Measurements from ENCODE around the gene CFAP119. TPM values are rescaled to one million over a fixed set of nuclear protein-coding genes. Genes with fewer than 3 reads are reported as not detected.

The CFAP119 gene
- total and polyA plus RNA-seq, 2 of the 8 experiments (the other 6 are each of a cell fraction or from before 2014, with no cell fraction given), result 5.6 to 6.0 TPM

- H3K36me3 ChIP-seq (ENCODE audit: control insufficient read depth in 2 of 4, insufficient read depth in 4 of 4, low read length in 3 of 4), result peaks cover 13 to 33% (median 24%) of the 10 kb centered on the region in 4 experiments
- no peak overlapping the region for H2BK20ac ChIP-seq (ENCODE audit: low read length)
These were observed 1.1 kb downstream of the CFAP119 start for GRCh38 chr16:30760577-30761426.

More at GRCh38 chr16:30760577-30761426, 1.1 kb downstream of the CFAP119 start:
- H2AK5ac ChIP-seq (ENCODE audit: low read depth, low read length), result no peak overlapping the region
- H3K79me1 ChIP-seq (ENCODE audit: low read depth, low read length), result peaks cover 3% of the 10 kb centered on the region; the same call in 1 of the 2 replicates
- no peak overlapping the region for H2AFZ ChIP-seq (ENCODE audit: low read length)
- H3K14ac ChIP-seq (ENCODE audit: insufficient read length), result no peak overlapping the region
- H3K23ac ChIP-seq (ENCODE audit: insufficient read length), result no peak overlapping the region
- peaks cover 14% of the 10 kb centered on the region for H3K23me2 ChIP-seq (ENCODE audit: low read depth, low read length)
- no peak overlapping the region for H4K91ac ChIP-seq (replicated peaks; ENCODE audit: insufficient read length, low read length)
- 44% methylated on average over 21 of the region's 26 CpGs; no CpG with 5 or more reads in 1 of the 2 experiments for WGBS, 2 experiments (ENCODE audit: extremely low coverage in 1 of 2, insufficient coverage in 1 of 2, insufficient read length in 1 of 2, insufficient replicate concordance in 2 of 2, low coverage in 1 of 2, low lambda C conversion rate in 2 of 2, missing lambda C conversion rate in 1 of 2)
- no peak overlapping the region for H3K4ac ChIP-seq (replicated peaks; ENCODE audit: insufficient read length, low read depth, low read length)
- FAIRE-seq (no peak), DNase-seq (ENCODE audit: low read depth in 1 of 2, low spot score in 2 of 2) (no peak)
- peak overlapping the region; percentile 80 to 97 (median 92) for H3K4me3 ChIP-seq (ENCODE audit: extremely low read depth in 1 of 4, insufficient read depth in 2 of 4, low read depth in 3 of 4, low read length in 4 of 4)
- H3K9me3 ChIP-seq (ENCODE audit: insufficient read depth in 2 of 2, low read depth in 1 of 2, low read length in 1 of 2), result no peaks in the 10 kb centered on the region
- peaks cover 4 to 20% of the 10 kb centered on the region in 2 experiments; a peak in 2 of 4 replicates for H3K79me2 ChIP-seq (ENCODE audit: control insufficient read depth in 1 of 2, insufficient read depth in 2 of 2, low read length in 2 of 2)
- H4K5ac ChIP-seq (ENCODE audit: insufficient read length, low read depth, low read length), result no peak overlapping the region
- no peak overlapping the region for H4K8ac ChIP-seq (ENCODE audit: extremely low read depth, insufficient read depth, low read length)
- CTCF ChIA-PET (ENCODE audit: partially characterized antibody), result interaction anchor here (1.1 to 1.8 kb wide), 4 partner anchors 10 to 16 kb away, joined by 3 to 6 read pairs (median 5); partner anchors contain the start of gene PHKG2
- H2BK5ac ChIP-seq (ENCODE audit: low read depth, low read length), result no peak overlapping the region
- H2BK15ac ChIP-seq (ENCODE audit: low read length), result no peak overlapping the region
- no peak overlapping the region for H3K56ac ChIP-seq (replicated peaks; ENCODE audit: insufficient read length, low read depth, low read length)
- H3K4me2 ChIP-seq (ENCODE audit: insufficient read depth in 1 of 2, low read depth in 2 of 2, low read length in 2 of 2), result peak overlapping the region; percentile 68 to 94
- no peak overlapping the region for H3K27ac ChIP-seq (ENCODE audit: low read depth, low read length)
- H2BK12ac ChIP-seq (ENCODE audit: low read depth, low read length), result no peak overlapping the region
- H4K20me1 ChIP-seq (replicated peaks in 1 of 2; ENCODE audit: control insufficient read depth in 1 of 2, insufficient read depth in 2 of 2, low read length in 2 of 2), result peaks cover 5 to 10% of the 10 kb centered on the region in 2 experiments
- no peak overlapping the region for H3K18ac ChIP-seq (ENCODE audit: extremely low read depth, low read length)
- TF ChIP-seq EP300 (IDR thresholded peaks at IDR 0.05; ENCODE audit: borderline replicate concordance in 1 of 2, low read depth in 2 of 2, low read length in 2 of 2), result no peak
- TF ChIP-seq SAP30 (IDR thresholded peaks at IDR 0.05; ENCODE audit: insufficient read depth, insufficient replicate concordance, low read length), result peak; percentile 63
- peaks cover 0 to 11% (median 2%) of the 10 kb centered on the region in 4 experiments; a peak in 4 of 7 replicates for H3K4me1 ChIP-seq (replicated peaks in 1 of 4; ENCODE audit: control insufficient read depth in 3 of 4, insufficient read depth in 4 of 4, low read length in 3 of 4)
- POLR2A ChIA-PET (ENCODE audit: partially characterized antibody), result interaction anchor here (0.6 to 9.0 kb wide), 9 partner anchors 8 to 367 kb away, joined by 3 to 92 read pairs (median 4); partner anchors contain the start of gene PHKG2
- H3K9ac ChIP-seq (replicated peaks in 1 of 4; ENCODE audit: extremely low read depth in 1 of 4, low read depth in 3 of 4, low read length in 3 of 4), result peak overlapping the region in 2 of 4 experiments; percentile 8 to 50; a peak in 3 of 7 replicates
- H3K27me3 ChIP-seq (replicated peaks in 1 of 4; ENCODE audit: control insufficient read depth in 3 of 4, extremely low read depth in 1 of 4, insufficient read depth in 3 of 4, low read length in 3 of 4), result no peaks in the 10 kb centered on the region; a peak in 1 of 7 replicates
- H2BK120ac ChIP-seq (replicated peaks; ENCODE audit: low read depth, low read length), result no peak overlapping the region

All from H1 (cell line).